Neural cell (in vitro differentiated cells): ENCODE data around the gene THOC2.

Experiments used
- CTCF ChIP-seq: fragments of 450-650 bp; IDR thresholded peaks from 2 replicates; pipeline ENCODE4 v1.5.1; 2014; ENCODE audit warnings: antibody characterized with exemption, mild to moderate bottlenecking, moderate library complexity; ENCODE audit not compliant: poor library complexity, severe bottlenecking
- EZH2 ChIP-seq: fragments of 200-600, 300-800 bp; shearing (Covaris generic), sonication (generic); IDR thresholded peaks from 2 replicates; pipeline ENCODE4 v1.6.1; 2014; ENCODE audit warnings: antibody characterized with exemption, low read length, borderline replicate concordance, mild to moderate bottlenecking; ENCODE audit not compliant: insufficient read depth, poor library complexity, severe bottlenecking
- SMC3 ChIP-seq: fragments of 450-650 bp; conservative IDR thresholded peaks from 2 replicates; pipeline ENCODE4 v1.6.1; 2014; ENCODE audit warnings: antibody characterized with exemption, mild to moderate bottlenecking, moderate library complexity; ENCODE audit not compliant: poor library complexity

- TF ChIP-seq CTCF (no peak), EZH2 (no peak), SMC3 (no peak)
Observed at GRCh38 chrX:123736333-123736921, 3.6 kb upstream of the THOC2 start.
